Liver (tissue), 9 donors: ENCODE measurements around the gene TFAP2B. TPM values are rescaled to one million over a fixed set of nuclear protein-coding genes. Genes with fewer than 3 reads are reported as not detected.

Source experiments
- DNase-seq: peaks from one replicate; pipeline ENCODE4 v3.0.0-alpha.2; 2017; ENCODE audit warnings: low spot score
- H3K27ac ChIP-seq, 2 donors: one replicate each; pipeline ENCODE4 v1.7.0; 2013; ENCODE audit warnings: inconsistent platforms in 2 of 2, low read length in 2 of 2, control low read depth in 1 of 2, low read depth in 1 of 2, mild to moderate bottlenecking in 1 of 2
- H3K27me3 ChIP-seq, 4 donors: one replicate each; pipeline versions ENCODE4 v1.6.1 to v1.7.0; 2013; ENCODE audit warnings: low read length in 3 of 4, inconsistent platforms in 1 of 4, mild to moderate bottlenecking in 1 of 4, moderate library complexity in 1 of 4; ENCODE audit not compliant: control insufficient read depth in 4 of 4, insufficient read depth in 4 of 4
- H3K36me3 ChIP-seq, 4 donors: one replicate each; pipeline versions ENCODE4 v1.6.1 to v1.7.0; 2013; ENCODE audit warnings: low read length in 3 of 4, mild to moderate bottlenecking in 3 of 4, low read depth in 1 of 4, moderate library complexity in 1 of 4; ENCODE audit not compliant: control insufficient read depth in 4 of 4, insufficient read depth in 3 of 4
- H3K4me1 ChIP-seq, 4 donors: one replicate each; pipeline versions ENCODE4 v1.6.1 to v1.7.0; 2013; ENCODE audit warnings: low read length in 3 of 4, mild to moderate bottlenecking in 3 of 4, moderate library complexity in 1 of 4; ENCODE audit not compliant: control insufficient read depth in 4 of 4, insufficient read depth in 4 of 4
- H3K4me3 ChIP-seq, 3 donors: one replicate each; pipeline versions ENCODE4 v1.6.1 to v1.7.0; 2013; ENCODE audit warnings: low read length in 3 of 3, control low read depth in 1 of 3, low read depth in 1 of 3, mild to moderate bottlenecking in 1 of 3
- H3K9ac ChIP-seq, 2 donors: one replicate each; pipeline ENCODE4 v1.7.0; 2013; ENCODE audit warnings: low read length in 2 of 2, mild to moderate bottlenecking in 2 of 2, moderate library complexity in 2 of 2, control low read depth in 1 of 2, low read depth in 1 of 2
- H3K9me3 ChIP-seq, 4 donors: one replicate each; pipeline versions ENCODE4 v1.6.1 to v1.7.0; 2013; ENCODE audit warnings: low read length in 3 of 4; ENCODE audit not compliant: control insufficient read depth in 4 of 4
- EGR1 ChIP-seq, 2 donors: IDR thresholded peaks; 2 replicates each; pipeline ENCODE4 v1.6.1; 2016 to 2018; ENCODE audit warnings: antibody characterized with exemption in 2 of 2, low read depth in 2 of 2
- FOXA1 ChIP-seq: IDR thresholded peaks from 2 replicates; pipeline ENCODE4 v1.6.1; 2016; ENCODE audit warnings: antibody characterized with exemption
- FOXA2 ChIP-seq: IDR thresholded peaks from 2 replicates; pipeline ENCODE4 v1.6.1; 2016; ENCODE audit warnings: antibody characterized with exemption
- GABPA ChIP-seq, 2 donors: IDR thresholded peaks in 1 of 2; conservative IDR thresholded peaks in 1 of 2; 2 replicates each; pipeline ENCODE4 v1.6.1; 2016; ENCODE audit warnings: antibody characterized with exemption in 2 of 2, mild to moderate bottlenecking in 1 of 2, moderate library complexity in 1 of 2
- HNF4A ChIP-seq, 2 donors: conservative IDR thresholded peaks; 2 replicates each; pipeline ENCODE4 v1.6.1; 2016; ENCODE audit warnings: antibody characterized with exemption in 2 of 2, mild to moderate bottlenecking in 2 of 2
- HNF4G ChIP-seq: IDR thresholded peaks from 2 replicates; pipeline ENCODE4 v1.6.1; 2016; ENCODE audit warnings: antibody characterized with exemption
- JUND ChIP-seq, 2 donors: IDR thresholded peaks; 2 replicates each; pipeline ENCODE4 v1.6.1; 2016; ENCODE audit warnings: antibody characterized with exemption in 2 of 2
- NR2F2 ChIP-seq: IDR thresholded peaks from 2 replicates; pipeline ENCODE4 v1.6.1; 2016; ENCODE audit warnings: antibody characterized with exemption
- RAD21 ChIP-seq, 2 donors: IDR thresholded peaks; 2 replicates each; pipeline ENCODE4 v1.6.1; 2016; ENCODE audit warnings: antibody characterized with exemption in 2 of 2, mild to moderate bottlenecking in 2 of 2
- RXRA ChIP-seq, 2 donors: IDR thresholded peaks; 2 replicates each; pipeline ENCODE4 v1.6.1; 2017 to 2018; ENCODE audit warnings: antibody characterized with exemption in 2 of 2, mild to moderate bottlenecking in 1 of 2
- SP1 ChIP-seq: IDR thresholded peaks from 2 replicates; pipeline ENCODE4 v1.6.1; 2018; ENCODE audit warnings: antibody characterized with exemption, mild to moderate bottlenecking
- TAF1 ChIP-seq: conservative IDR thresholded peaks from 2 replicates; pipeline ENCODE4 v1.6.1; 2016; ENCODE audit warnings: antibody characterized with exemption, mild to moderate bottlenecking
- YY1 ChIP-seq: IDR thresholded peaks from 2 replicates; pipeline ENCODE4 v1.6.1; 2016; ENCODE audit warnings: antibody characterized with exemption, mild to moderate bottlenecking
- WGBS: extraction: QIAGEN DNeasy Blood & Tissue Kit; methylation state at CpG from one replicate; pipeline ENCODE4 v1.1.7; 2013; 5-methylcytosine and 5-hydroxymethylcytosine counted together
- polyA plus RNA-seq, 2 donors: library from polyadenylated mRNA; stranded (reverse) in 1 of 2; unstranded in 1 of 2; fragments of 200-250 nt in 1 of 2; fragments of >200 nt in 1 of 2; fragmentation: Nextera tagmentation in 1 of 2; extraction: Ambion mirVana in 1 of 2; gene quantifications; one replicate each; pipeline versions ENCODE4 v1.2.1 to v1.2.3, GENCODE V29; 2013 to 2015
- total RNA-seq, 2 donors: library from RNA; depleted of rRNA; stranded (reverse); fragments of >200 nt; gene quantifications; one replicate each; pipeline ENCODE4 v1.2.3, GENCODE V29; 2014
- TF ChIP-seq, protein P1 (sequence below): IDR thresholded peaks from 2 replicates; pipeline ENCODE4 v1.6.1; 2016; ENCODE audit warnings: antibody characterized with exemption, mild to moderate bottlenecking
- TF ChIP-seq, protein P2 (sequence below): IDR thresholded peaks from 2 replicates; pipeline ENCODE4 v1.6.1; 2016; ENCODE audit warnings: antibody characterized with exemption
- TF ChIP-seq, protein P3 (sequence below): IDR thresholded peaks from 2 replicates; pipeline ENCODE4 v1.6.1; 2016; ENCODE audit warnings: antibody characterized with exemption
- TF ChIP-seq, protein P4 (sequence below): fragments of 150-350 bp; IDR thresholded peaks from 2 replicates; pipeline ENCODE4 v1.5.1; 2017; ENCODE audit warnings: improper control_type of control experiment, low read depth, low read length; ENCODE audit not compliant: missing input control
- TF ChIP-seq, protein P5 (sequence below): IDR thresholded peaks from 2 replicates; pipeline ENCODE4 v1.6.1; 2016; ENCODE audit warnings: antibody characterized with exemption
- donor health status: healthy.
- donor health status: healthy.
- donor health status: healthy.
- donor health status: healthy.
- donor health status: healthy.

The TFAP2B gene
- total and polyA plus RNA-seq, 4 donors = not detected

DNA sequence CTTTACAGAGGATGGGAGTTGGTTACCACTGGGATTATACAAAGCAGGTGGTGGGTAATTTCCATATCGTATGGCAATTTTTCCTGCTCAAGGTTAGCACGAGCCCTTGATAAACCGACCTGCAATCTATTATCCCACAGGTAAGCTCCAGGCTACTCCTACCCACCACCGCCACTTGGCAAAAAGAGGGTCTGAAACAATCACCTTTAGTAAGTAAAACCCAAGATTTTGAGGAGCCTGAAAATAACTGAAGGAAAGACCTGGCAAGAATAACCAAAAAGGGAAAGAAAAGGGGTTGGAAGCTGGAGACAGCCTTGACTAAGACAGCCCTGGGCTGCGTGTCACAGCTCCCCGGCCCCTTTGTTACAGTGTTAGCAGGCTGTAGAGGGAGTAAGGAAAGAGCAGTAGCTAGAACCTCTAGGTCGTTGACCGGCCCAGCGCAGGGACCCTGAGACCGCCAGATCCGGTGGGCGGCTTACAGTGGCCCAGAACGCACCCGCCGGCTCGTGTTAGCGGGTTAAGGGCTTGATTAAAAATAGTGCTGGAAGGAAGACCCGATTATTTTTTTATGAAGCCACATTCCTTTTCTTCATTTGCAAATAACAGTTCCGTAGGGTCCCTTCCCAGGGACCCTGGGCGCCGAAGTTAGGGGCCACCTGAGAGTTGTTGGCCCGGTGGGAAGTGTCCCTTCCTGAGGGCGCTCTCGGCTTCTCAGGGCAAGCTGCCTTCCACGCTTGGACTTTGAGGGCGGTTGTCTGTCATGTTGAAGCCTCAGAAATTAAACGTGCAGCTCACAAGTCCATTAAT is 30.5 kb downstream of the TFAP2B start:
- TF ChIP-seq FOXA1 = no peak
- H3K4me1 ChIP-seq = peaks cover 4 to 12% (median 11%) of the 10 kb centered on the region in 4 donors
- 10% methylated on average over 27 of the region's 27 CpGs for WGBS
- no peak overlapping the region for H3K27ac ChIP-seq
- peaks cover 0 to 2% (median 0%) of the 10 kb centered on the region in 4 donors for H3K9me3 ChIP-seq
- peaks cover 3 to 42% (median 15%) of the 10 kb centered on the region in 4 donors for H3K27me3 ChIP-seq
- no peak overlapping the region for H3K4me3 ChIP-seq
- no peaks in the 10 kb centered on the region for H3K36me3 ChIP-seq
- no peak overlapping the region for H3K9ac ChIP-seq
- no peak for DNase-seq

DNA sequence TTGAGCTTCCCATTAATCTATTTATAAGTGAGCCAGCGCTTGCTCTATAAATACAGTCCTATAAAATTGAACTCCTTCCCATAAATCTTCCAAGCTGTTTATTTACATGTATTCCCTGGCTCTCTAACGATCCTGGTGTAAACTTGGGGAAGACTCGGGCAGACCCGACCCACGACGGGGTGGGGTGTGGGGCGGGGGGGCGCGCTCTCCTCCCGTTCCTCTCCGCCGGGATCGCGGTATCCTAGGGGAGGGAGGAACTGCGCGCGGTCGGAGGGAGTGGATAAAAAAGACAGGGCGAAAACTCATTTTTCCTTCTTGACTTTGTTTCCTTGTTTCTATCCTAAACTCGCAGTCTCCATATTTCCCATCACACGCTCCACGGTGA is 31.1 kb downstream of the TFAP2B start:
- H3K4me1 ChIP-seq = peaks cover 4 to 12% (median 11%) of the 10 kb centered on the region in 4 donors
- peaks cover 3 to 37% (median 14%) of the 10 kb centered on the region in 4 donors for H3K27me3 ChIP-seq
- no peak overlapping the region for H3K27ac ChIP-seq
- no peak for DNase-seq
- no peak overlapping the region for H3K9ac ChIP-seq
- TF ChIP-seq, protein P1, sequence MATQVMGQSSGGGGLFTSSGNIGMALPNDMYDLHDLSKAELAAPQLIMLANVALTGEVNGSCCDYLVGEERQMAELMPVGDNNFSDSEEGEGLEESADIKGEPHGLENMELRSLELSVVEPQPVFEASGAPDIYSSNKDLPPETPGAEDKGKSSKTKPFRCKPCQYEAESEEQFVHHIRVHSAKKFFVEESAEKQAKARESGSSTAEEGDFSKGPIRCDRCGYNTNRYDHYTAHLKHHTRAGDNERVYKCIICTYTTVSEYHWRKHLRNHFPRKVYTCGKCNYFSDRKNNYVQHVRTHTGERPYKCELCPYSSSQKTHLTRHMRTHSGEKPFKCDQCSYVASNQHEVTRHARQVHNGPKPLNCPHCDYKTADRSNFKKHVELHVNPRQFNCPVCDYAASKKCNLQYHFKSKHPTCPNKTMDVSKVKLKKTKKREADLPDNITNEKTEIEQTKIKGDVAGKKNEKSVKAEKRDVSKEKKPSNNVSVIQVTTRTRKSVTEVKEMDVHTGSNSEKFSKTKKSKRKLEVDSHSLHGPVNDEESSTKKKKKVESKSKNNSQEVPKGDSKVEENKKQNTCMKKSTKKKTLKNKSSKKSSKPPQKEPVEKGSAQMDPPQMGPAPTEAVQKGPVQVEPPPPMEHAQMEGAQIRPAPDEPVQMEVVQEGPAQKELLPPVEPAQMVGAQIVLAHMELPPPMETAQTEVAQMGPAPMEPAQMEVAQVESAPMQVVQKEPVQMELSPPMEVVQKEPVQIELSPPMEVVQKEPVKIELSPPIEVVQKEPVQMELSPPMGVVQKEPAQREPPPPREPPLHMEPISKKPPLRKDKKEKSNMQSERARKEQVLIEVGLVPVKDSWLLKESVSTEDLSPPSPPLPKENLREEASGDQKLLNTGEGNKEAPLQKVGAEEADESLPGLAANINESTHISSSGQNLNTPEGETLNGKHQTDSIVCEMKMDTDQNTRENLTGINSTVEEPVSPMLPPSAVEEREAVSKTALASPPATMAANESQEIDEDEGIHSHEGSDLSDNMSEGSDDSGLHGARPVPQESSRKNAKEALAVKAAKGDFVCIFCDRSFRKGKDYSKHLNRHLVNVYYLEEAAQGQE = no peak
- TF ChIP-seq TAF1 (no peak), EGR1 (IDR thresholded peaks at IDR 0.05; ENCODE audit: low read depth in 2 of 2) (no peak), RXRA (IDR thresholded peaks at IDR 0.05) (no peak), SP1 (no peak), RAD21 (IDR thresholded peaks at IDR 0.05) (no peak), HNF4G (no peak), HNF4A (conservative IDR thresholded peaks at IDR 0.05) (no peak), NR2F2 (no peak), FOXA1 (no peak), YY1 (no peak), FOXA2 (no peak), GABPA (IDR thresholded peaks at IDR 0.05 in 1 of 2, conservative IDR thresholded peaks at IDR 0.05 in 1 of 2) (no peak), JUND (IDR thresholded peaks at IDR 0.05) (no peak)
- TF ChIP-seq, protein P2, sequence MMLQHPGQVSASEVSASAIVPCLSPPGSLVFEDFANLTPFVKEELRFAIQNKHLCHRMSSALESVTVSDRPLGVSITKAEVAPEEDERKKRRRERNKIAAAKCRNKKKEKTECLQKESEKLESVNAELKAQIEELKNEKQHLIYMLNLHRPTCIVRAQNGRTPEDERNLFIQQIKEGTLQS = no peak
- TF ChIP-seq, protein P3, sequence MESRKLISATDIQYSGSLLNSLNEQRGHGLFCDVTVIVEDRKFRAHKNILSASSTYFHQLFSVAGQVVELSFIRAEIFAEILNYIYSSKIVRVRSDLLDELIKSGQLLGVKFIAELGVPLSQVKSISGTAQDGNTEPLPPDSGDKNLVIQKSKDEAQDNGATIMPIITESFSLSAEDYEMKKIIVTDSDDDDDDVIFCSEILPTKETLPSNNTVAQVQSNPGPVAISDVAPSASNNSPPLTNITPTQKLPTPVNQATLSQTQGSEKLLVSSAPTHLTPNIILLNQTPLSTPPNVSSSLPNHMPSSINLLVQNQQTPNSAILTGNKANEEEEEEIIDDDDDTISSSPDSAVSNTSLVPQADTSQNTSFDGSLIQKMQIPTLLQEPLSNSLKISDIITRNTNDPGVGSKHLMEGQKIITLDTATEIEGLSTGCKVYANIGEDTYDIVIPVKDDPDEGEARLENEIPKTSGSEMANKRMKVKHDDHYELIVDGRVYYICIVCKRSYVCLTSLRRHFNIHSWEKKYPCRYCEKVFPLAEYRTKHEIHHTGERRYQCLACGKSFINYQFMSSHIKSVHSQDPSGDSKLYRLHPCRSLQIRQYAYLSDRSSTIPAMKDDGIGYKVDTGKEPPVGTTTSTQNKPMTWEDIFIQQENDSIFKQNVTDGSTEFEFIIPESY = no peak
- TF ChIP-seq, protein P4, sequence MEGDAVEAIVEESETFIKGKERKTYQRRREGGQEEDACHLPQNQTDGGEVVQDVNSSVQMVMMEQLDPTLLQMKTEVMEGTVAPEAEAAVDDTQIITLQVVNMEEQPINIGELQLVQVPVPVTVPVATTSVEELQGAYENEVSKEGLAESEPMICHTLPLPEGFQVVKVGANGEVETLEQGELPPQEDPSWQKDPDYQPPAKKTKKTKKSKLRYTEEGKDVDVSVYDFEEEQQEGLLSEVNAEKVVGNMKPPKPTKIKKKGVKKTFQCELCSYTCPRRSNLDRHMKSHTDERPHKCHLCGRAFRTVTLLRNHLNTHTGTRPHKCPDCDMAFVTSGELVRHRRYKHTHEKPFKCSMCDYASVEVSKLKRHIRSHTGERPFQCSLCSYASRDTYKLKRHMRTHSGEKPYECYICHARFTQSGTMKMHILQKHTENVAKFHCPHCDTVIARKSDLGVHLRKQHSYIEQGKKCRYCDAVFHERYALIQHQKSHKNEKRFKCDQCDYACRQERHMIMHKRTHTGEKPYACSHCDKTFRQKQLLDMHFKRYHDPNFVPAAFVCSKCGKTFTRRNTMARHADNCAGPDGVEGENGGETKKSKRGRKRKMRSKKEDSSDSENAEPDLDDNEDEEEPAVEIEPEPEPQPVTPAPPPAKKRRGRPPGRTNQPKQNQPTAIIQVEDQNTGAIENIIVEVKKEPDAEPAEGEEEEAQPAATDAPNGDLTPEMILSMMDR = no peak
- TF ChIP-seq, protein P5, sequence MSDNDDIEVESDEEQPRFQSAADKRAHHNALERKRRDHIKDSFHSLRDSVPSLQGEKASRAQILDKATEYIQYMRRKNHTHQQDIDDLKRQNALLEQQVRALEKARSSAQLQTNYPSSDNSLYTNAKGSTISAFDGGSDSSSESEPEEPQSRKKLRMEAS = no peak
- H3K9me3 ChIP-seq = peaks cover 0 to 2% (median 0%) of the 10 kb centered on the region in 4 donors
- 5% methylated on average over 22 of the region's 22 CpGs for WGBS
- peak overlapping the region in 1 of 3 donors; percentile 35 for H3K4me3 ChIP-seq
- no peaks in the 10 kb centered on the region for H3K36me3 ChIP-seq
